ENCODE data around the gene DAB2IP.

DAB2IP gene

DNA sequence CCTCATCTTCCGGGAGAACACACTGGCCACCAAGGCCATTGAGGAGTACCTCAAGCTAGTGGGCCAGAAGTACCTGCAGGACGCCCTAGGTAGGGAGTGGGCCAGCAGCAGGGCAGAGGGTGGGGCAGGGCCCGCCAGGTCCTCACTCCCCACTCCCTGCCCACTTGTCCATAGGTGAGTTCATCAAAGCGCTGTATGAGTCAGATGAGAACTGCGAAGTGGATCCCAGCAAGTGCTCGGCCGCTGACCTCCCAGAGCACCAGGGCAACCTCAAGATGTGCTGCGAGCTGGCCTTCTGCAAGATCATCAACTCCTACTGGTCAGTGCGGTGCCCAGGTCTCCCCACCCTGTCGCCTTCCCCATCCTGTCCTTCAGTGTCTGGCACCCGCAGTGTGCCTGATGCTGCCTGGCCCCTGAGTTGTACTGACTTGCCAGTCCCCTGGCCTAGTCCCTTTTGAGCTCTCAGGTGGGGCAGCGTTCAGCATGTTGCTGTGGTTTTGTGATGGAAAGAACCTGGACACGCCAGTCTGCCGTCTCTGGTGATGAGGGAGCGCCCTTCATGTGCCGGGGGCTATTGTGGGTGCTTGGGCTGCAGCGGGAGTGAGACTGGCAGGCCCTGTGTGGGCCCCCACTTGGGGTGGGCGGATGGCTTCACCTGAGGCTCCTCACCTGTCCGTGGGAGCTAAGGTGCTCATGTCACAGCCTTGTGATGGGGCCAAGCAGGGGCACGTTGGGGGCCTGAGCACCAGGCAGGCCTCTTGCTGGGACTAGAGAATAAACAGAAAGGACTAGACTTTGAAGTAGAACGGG, 112.3 kb downstream of the DAB2IP start:
- DNase-seq (ENCODE audit: low read depth) = no peak
- H3K4me3 ChIP-seq (replicated peaks; ENCODE audit: low read depth, low read length) = no peak overlapping the region
- TF ChIP-seq, protein P1, sequence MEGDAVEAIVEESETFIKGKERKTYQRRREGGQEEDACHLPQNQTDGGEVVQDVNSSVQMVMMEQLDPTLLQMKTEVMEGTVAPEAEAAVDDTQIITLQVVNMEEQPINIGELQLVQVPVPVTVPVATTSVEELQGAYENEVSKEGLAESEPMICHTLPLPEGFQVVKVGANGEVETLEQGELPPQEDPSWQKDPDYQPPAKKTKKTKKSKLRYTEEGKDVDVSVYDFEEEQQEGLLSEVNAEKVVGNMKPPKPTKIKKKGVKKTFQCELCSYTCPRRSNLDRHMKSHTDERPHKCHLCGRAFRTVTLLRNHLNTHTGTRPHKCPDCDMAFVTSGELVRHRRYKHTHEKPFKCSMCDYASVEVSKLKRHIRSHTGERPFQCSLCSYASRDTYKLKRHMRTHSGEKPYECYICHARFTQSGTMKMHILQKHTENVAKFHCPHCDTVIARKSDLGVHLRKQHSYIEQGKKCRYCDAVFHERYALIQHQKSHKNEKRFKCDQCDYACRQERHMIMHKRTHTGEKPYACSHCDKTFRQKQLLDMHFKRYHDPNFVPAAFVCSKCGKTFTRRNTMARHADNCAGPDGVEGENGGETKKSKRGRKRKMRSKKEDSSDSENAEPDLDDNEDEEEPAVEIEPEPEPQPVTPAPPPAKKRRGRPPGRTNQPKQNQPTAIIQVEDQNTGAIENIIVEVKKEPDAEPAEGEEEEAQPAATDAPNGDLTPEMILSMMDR (IDR thresholded peaks at IDR 0.05; ENCODE audit: low read length, missing control alignments) = no peak

DNA sequence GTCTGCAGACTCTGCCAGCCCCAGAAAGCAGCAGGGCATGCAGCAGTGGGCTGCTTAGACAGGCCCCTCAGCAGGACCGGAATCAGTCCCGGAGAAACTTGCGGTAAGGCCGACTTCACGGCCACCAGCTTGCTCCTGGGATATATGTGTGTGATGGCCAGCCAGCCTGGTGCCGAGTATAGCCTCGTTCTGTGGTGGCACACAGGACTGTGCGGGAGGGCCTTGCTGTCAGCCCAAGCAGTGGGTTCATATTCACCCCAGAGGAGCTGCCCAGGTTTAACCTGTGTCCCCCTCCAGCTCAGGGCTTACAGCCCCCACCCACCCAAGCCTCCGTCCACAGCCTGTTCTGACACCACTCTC, 112.9 kb downstream of the DAB2IP start:
- TF ChIP-seq, protein P1 (IDR thresholded peaks at IDR 0.05; ENCODE audit: low read length, missing control alignments) = no peak
- no peak overlapping the region for H3K4me3 ChIP-seq (replicated peaks; ENCODE audit: low read depth, low read length)
- no peak for DNase-seq (ENCODE audit: low read depth)

DNA sequence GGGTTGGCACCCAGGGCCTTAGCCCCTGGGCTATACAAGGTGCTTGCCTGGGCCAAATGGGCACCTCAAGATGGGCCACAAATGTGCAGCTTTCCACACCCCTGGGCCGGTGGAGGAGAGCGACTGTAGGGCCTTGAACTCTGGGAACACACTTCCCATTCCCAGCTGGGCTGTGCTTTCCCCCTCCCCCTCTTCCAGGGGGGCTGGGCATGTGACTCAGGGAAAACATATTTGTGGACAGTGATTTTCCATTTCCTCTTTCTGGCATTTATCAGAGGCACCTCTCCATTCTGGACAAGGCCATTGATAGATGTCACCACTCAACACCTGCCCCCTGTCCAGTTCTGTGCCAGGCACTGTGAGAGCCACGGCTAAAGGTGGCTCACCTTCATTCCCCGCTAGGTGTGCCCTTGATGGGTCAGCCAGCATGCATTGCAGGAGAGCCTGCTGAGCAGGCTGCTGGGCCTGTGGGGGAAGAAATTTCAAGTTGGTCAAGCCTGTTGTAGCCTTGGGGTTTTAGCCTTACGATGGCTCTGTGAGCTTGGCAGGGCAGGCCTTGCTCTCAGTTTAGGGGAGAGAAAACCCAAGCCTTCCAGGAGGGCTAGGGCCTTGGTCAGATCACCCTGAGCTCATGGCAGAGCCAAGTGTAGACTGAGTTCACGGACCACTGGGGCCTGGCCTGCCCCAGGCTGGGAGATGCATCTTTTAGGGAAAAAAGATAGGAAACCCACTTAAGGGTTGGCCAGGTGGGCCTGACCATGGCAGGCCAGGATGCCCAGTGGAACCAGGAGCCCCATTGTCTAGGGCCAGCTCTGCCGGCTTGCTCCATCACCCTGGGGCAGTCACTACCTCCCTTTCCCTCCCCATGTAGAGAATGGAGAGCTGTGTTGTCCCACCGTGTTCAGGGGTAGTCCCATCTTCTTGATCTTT, 113.9 kb downstream of the DAB2IP start:
- DNase-seq (ENCODE audit: low read depth) = peak; percentile 54
- TF ChIP-seq, protein P1 (IDR thresholded peaks at IDR 0.05; ENCODE audit: low read length, missing control alignments) = no peak
- H3K4me3 ChIP-seq (replicated peaks; ENCODE audit: low read depth, low read length) = no peak overlapping the region

DNA sequence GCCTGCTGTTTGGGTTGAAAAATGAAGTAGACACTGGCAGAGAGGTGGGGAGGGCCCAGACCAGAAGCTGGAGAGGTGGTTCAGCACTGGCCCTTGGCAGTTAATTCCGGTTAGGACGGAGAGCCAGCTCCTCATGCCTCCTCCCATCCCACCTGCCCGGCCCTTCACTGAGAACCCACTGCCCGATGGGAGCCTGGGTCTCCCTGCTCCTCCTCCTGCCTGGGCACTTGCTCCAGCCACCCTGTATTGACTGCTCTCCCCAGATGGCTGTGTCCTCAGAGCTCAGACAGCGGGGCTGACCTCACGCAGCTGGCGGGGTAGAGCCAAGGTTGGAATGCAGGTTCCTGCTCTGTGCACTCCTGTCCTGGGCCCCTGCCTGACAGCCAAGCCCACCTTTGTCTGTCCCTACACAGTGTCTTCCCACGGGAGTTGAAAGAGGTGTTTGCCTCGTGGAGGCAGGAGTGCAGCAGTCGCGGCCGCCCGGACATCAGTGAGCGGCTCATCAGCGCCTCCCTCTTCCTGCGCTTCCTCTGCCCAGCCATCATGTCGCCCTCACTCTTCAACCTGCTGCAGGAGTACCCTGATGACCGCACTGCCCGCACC, 114.7 kb downstream of the DAB2IP start:
- H3K4me3 ChIP-seq (replicated peaks; ENCODE audit: low read depth, low read length) = no peak overlapping the region
- no peak for DNase-seq (ENCODE audit: low read depth)
- TF ChIP-seq, protein P1 (IDR thresholded peaks at IDR 0.05; ENCODE audit: low read length, missing control alignments) = no peak

DNA sequence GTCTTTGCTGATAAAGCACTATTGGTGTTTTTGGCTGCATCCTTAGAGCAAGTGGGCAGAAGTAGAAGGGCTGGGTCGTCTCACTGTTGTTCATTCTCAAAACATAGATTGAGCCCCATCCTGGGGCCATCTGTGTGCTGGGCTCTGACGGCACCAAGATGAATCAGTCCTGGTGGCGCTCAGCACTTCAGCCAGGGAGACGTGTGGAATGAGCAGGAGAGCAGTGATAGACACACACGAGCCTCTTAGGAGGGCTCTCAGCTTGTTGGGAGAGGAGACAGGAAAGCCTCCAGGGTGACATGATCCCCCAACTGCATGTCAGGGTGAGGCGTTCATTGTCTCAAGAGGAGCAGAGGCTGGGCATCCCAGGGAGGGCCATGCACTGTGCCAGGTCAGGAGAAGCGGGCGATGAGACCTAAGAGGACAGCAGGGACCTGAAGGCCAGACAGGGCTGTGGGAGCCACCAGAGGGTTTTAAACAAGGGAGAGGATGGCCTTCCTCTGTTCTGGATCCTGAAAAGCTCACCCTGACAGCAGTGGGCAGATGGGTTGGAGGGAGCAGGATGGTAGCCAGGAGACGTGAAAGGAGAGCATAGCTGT, 115.8 kb downstream of the DAB2IP start:
- TF ChIP-seq, protein P1 (IDR thresholded peaks at IDR 0.05; ENCODE audit: low read length, missing control alignments) = no peak

DNA sequence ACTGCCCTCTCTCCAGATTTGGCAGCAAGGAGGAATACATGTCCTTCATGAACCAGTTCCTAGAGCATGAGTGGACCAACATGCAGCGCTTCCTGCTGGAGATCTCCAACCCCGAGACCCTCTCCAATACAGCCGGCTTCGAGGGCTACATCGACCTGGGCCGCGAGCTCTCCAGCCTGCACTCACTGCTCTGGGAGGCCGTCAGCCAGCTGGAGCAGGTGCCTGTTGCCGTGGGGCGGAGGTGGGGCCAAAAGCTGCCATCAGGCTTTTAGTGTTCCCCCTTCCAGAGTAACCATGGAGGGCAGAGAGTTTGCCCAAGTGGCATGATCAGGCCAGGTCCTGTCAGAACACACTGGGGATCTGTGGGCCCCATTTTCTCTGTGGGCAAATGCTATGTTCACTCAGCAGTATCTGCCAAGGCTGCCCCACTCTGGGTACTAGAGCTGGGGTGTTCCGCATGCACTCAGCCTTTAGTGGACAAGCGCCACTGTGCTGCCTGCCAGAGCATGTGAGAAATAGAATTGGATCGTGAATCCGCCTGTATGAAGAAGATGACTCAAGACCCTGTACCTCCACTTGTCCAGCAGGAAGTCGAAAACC, 117.1 kb downstream of the DAB2IP start:
- no peak for DNase-seq (ENCODE audit: low read depth)
- TF ChIP-seq, protein P1 (IDR thresholded peaks at IDR 0.05; ENCODE audit: low read length, missing control alignments) = no peak
- H3K4me3 ChIP-seq (replicated peaks; ENCODE audit: low read depth, low read length) = no peak overlapping the region

More for the DNA sequence above, 115.8 kb downstream of the DAB2IP start:
- DNase-seq (ENCODE audit: low read depth) = no peak
- H3K4me3 ChIP-seq (replicated peaks; ENCODE audit: low read depth, low read length) = no peak overlapping the region

All from fibroblast of pulmonary artery (primary cell).